NOMO-1 treated with DMSO at 0.1 percent for 48 hours (cell line): ENCODE results near the gene ANKRD17.
A peak's percentile ranks its signal among the peaks of the same experiment; 100 is the strongest.
"Not testable (repeated sequence)": the region's sequence is repeated elsewhere in the genome, so short reads cannot be mapped to it uniquely, and the experiment has no call there.

Source experiments
- DNase-seq: peaks from one replicate; lab custom pipeline; 2025; ENCODE audit not compliant: unreplicated experiment; lab: John Stamatoyannopoulos, UW

ANKRD17 gene

GRCh38 chr4:73206236-73206635 is 52.4 kb downstream of the ANKRD17 start:
- DNase-seq, result no peak

GRCh38 chr4:73205482-73205881 is 53.1 kb downstream of the ANKRD17 start:
- no peak for DNase-seq

- DNase-seq, result not testable (repeated sequence)
Observed at GRCh38 chr4:73203976-73204375, 54.6 kb downstream of the ANKRD17 start.

- no peak for DNase-seq
Observed at GRCh38 chr4:73197220-73197619, 61.4 kb downstream of the ANKRD17 start.

- no peak for DNase-seq
Observed at GRCh38 chr4:73194064-73194463, 64.5 kb downstream of the ANKRD17 start.

- no peak for DNase-seq
Observed at GRCh38 chr4:73193659-73194058, 64.9 kb downstream of the ANKRD17 start.

GRCh38 chr4:73193155-73193554 is 65.4 kb downstream of the ANKRD17 start:
- peak; percentile 41 for DNase-seq

GRCh38 chr4:73189274-73189810 is 69.3 kb downstream of the ANKRD17 start:
- no peak for DNase-seq

GRCh38 chr4:73187325-73187724 is 71.3 kb downstream of the ANKRD17 start:
- peak; percentile 14 for DNase-seq

GRCh38 chr4:73185903-73186302 is 72.7 kb downstream of the ANKRD17 start:
- DNase-seq, result no peak

- DNase-seq, result peak; percentile 85
Observed at GRCh38 chr4:73181231-73181630, 77.4 kb downstream of the ANKRD17 start.

GRCh38 chr4:73178389-73178788 is 80.2 kb downstream of the ANKRD17 start:
- DNase-seq, result no peak

GRCh38 chr4:73172161-73172560 is 86.4 kb downstream of the ANKRD17 start:
- no peak for DNase-seq

GRCh38 chr4:73170518-73171198 is 87.9 kb downstream of the ANKRD17 start:
- DNase-seq, result no peak

GRCh38 chr4:73166212-73166611 is 92.4 kb downstream of the ANKRD17 start:
- no peak for DNase-seq

- no peak for DNase-seq
Observed at GRCh38 chr4:73161527-73162185, 96.9 kb downstream of the ANKRD17 start.

GRCh38 chr4:73156394-73156793 is 102.2 kb downstream of the ANKRD17 start:
- DNase-seq, result no peak

GRCh38 chr4:73152893-73153292 is 105.7 kb downstream of the ANKRD17 start:
- no peak for DNase-seq

- no peak for DNase-seq
Observed at GRCh38 chr4:73142995-73143547, 115.5 kb downstream of the ANKRD17 start.

- no peak for DNase-seq
Observed at GRCh38 chr4:73139991-73140390, 118.6 kb downstream of the ANKRD17 start.

GRCh38 chr4:73139245-73139644 is 119.4 kb downstream of the ANKRD17 start:
- no peak for DNase-seq

GRCh38 chr4:73137121-73137520 is 121.5 kb downstream of the ANKRD17 start:
- no peak for DNase-seq
